PC-9 (cell line): ENCODE results near the gene GRID2. TPM values are rescaled to one million over a fixed set of nuclear protein-coding genes. Genes with fewer than 3 reads are reported as not detected.

Experiments
- BruUV-seq: library from RNA; stranded (reverse); fragments of 400-500 nt; replicated peaks from 2 replicates; lab custom pipeline; 2021; lab: Mats Ljungman, UMichigan
- CTCF ChIA-PET: fragments of 300-600 bp; sonication (Branson Sonifier 250); formaldehyde crosslinking; loops from one replicate; lab custom pipeline; 2022; ENCODE audit warnings: antibody characterized with exemption; lab: Charles Lee
- POLR2A ChIA-PET: fragments of 300-600 bp; sonication (Branson Sonifier 250); formaldehyde crosslinking; loops from one replicate; lab custom pipeline; 2022; ENCODE audit warnings: antibody characterized with exemption; ENCODE audit not compliant: unreplicated experiment; lab: Charles Lee
- DNase-seq, 2 experiments: peaks; one replicate each; pipeline versions ENCODE4 v3.0.0 to v3.0.0-alpha.2; 2015 to 2022; ENCODE audit warnings: mixed read lengths in 1 of 2
- H2AFZ ChIP-seq: fragments of 200-600 bp; sonication (generic); 2 replicates; pipeline ENCODE4 v1.8.1; 2017; ENCODE audit warnings: antibody characterized with exemption
- H3F3A ChIP-seq: fragments of 200-600 bp; sonication (generic); 2 replicates; pipeline ENCODE4 v1.8.1; 2017; ENCODE audit warnings: antibody characterized with exemption, mild to moderate bottlenecking, low read depth; ENCODE audit not compliant: insufficient read depth
- H3K27ac ChIP-seq: fragments of 200-600 bp; sonication (generic); 2 replicates; pipeline ENCODE4 v1.6.1; 2016; ENCODE audit warnings: mixed run types
- H3K27me3 ChIP-seq: fragments of 200-600 bp; sonication (generic); 2 replicates; pipeline ENCODE4 v1.6.1; 2016; ENCODE audit warnings: low read depth, mixed run types; ENCODE audit not compliant: insufficient read depth
- H3K36me3 ChIP-seq: fragments of 200-600 bp; sonication (generic); 2 replicates; pipeline ENCODE4 v1.6.1; 2016; ENCODE audit warnings: low read depth, mixed run types
- H3K4me1 ChIP-seq: fragments of 200-600 bp; sonication (generic); replicated peaks from 2 replicates; pipeline ENCODE4 v1.6.1; 2016; ENCODE audit warnings: mixed run types; ENCODE audit not compliant: insufficient read depth
- H3K4me2 ChIP-seq: fragments of 200-600 bp; sonication (generic); 2 replicates; pipeline ENCODE4 v1.6.1; 2017; ENCODE audit warnings: mixed run types
- H3K4me3 ChIP-seq: fragments of 200-600 bp; sonication (generic); 2 replicates; pipeline ENCODE4 v1.6.1; 2016; ENCODE audit warnings: mixed run types
- H3K79me2 ChIP-seq: fragments of 200-600 bp; sonication (generic); 2 replicates; pipeline ENCODE4 v1.6.1; 2017; ENCODE audit warnings: low read depth, mixed run types
- H3K9me2 ChIP-seq: fragments of 200-600 bp; sonication (generic); 2 replicates; pipeline ENCODE4 v1.8.1; 2017; ENCODE audit warnings: mild to moderate bottlenecking; ENCODE audit not compliant: insufficient read depth
- H3K9me3 ChIP-seq: fragments of 200-600 bp; sonication (generic); 2 replicates; pipeline ENCODE4 v1.8.1; 2016; ENCODE audit warnings: low read depth; ENCODE audit not compliant: insufficient read depth
- H4K20me1 ChIP-seq: fragments of 200-600 bp; sonication (generic); 2 replicates; pipeline ENCODE4 v1.8.1; 2017; ENCODE audit not compliant: insufficient read depth
- CTCF ChIP-seq: fragments of 200-600 bp; sonication (generic); conservative IDR thresholded peaks from 2 replicates; pipeline ENCODE4 v1.6.1; 2017; ENCODE audit warnings: mixed run types, antibody characterized with exemption, mild to moderate bottlenecking, moderate library complexity
- EZH2 ChIP-seq: fragments of 200-600 bp; sonication (generic); IDR thresholded peaks from 2 replicates; pipeline ENCODE4 v1.8.0; 2017; ENCODE audit warnings: antibody characterized with exemption, low read depth
- intact Hi-C: fragments of 100-400 bp; cut with micrococcal nuclease; formaldehyde crosslinking; loops from one replicate; pipeline ENCODE4 v1.10.0; 2022; ENCODE audit not compliant: unreplicated experiment
- total RNA-seq: library from RNA; stranded (reverse); gene quantifications from 2 replicates; pipeline ENCODE4 v1.2.3, GENCODE V29; 2021

Gene GRID2
- total RNA-seq, 1 experiment from 2014 or later, result not detected

GRCh38 chr4:93532234-93532633, 1228.5 kb downstream of the GRID2 start:
- Histone ChIP-seq H3K36me3 (no peaks in the 10 kb centered on the region), H3K79me2 (no peaks in the 10 kb centered on the region), H3K4me1 (no peaks in the 10 kb centered on the region), H2AFZ (no peak overlapping the region), H3K4me3 (no peak overlapping the region), H3K27me3 (no peaks in the 10 kb centered on the region), H3K4me2 (no peak overlapping the region), H3K27ac (no peak overlapping the region), H3K9me2 (no peaks in the 10 kb centered on the region), H3K9me3 (no peaks in the 10 kb centered on the region), H4K20me1 (no peaks in the 10 kb centered on the region), H3F3A (no peaks in the 10 kb centered on the region)
- POLR2A ChIA-PET, result no interaction called here
- intact Hi-C loops, result no loop called here
- TF ChIP-seq EZH2, result no peak
- TF ChIP-seq CTCF, result no peak
- CTCF ChIA-PET, result no interaction called here
- no peak for DNase-seq
- BruUV-seq, result no TSS peak

DNA sequence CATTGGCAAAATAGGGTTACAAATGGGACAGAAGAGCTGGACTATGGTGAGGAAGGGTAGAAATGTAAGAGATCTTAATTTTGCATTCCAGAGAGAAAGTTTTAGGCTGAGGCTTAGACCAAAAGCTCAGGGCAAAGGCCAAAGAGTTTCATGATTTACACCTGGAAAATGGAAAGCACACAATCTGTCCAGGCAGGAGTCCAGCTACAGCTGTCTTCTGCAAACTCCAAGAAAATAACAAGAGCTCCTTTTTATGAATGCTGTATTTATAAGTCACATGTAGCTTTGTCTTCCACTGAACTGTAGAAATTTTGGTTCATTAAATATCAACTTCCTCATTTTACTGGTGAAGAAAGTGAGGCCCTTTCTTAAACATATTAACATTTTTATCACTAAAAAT, 1236.8 kb downstream of the GRID2 start:
- H3K79me2 ChIP-seq, result no peaks in the 10 kb centered on the region
- no peak overlapping the region for H3K4me2 ChIP-seq
- H3K4me1 ChIP-seq, result no peaks in the 10 kb centered on the region
- ChIA-PET POLR2A (no interaction called here), CTCF (no interaction called here)
- no peak overlapping the region for H3K27ac ChIP-seq
- intact Hi-C loops, result no loop called here
- no peaks in the 10 kb centered on the region for H3F3A ChIP-seq
- no TSS peak for BruUV-seq
- no peak overlapping the region for H2AFZ ChIP-seq
- H3K9me3 ChIP-seq, result no peaks in the 10 kb centered on the region
- TF ChIP-seq CTCF, result no peak
- TF ChIP-seq EZH2, result no peak
- H4K20me1 ChIP-seq, result no peaks in the 10 kb centered on the region
- no peaks in the 10 kb centered on the region for H3K36me3 ChIP-seq
- no peak for DNase-seq
- H3K9me2 ChIP-seq, result no peaks in the 10 kb centered on the region
- H3K27me3 ChIP-seq, result no peaks in the 10 kb centered on the region
- H3K4me3 ChIP-seq, result no peak overlapping the region

- Histone ChIP-seq H3F3A (no peaks in the 10 kb centered on the region), H3K79me2 (no peaks in the 10 kb centered on the region), H3K4me3 (no peak overlapping the region), H3K4me2 (no peak overlapping the region), H3K9me2 (no peaks in the 10 kb centered on the region), H2AFZ (no peak overlapping the region), H4K20me1 (no peaks in the 10 kb centered on the region), H3K27ac (no peak overlapping the region), H3K9me3 (no peaks in the 10 kb centered on the region), H3K36me3 (no peaks in the 10 kb centered on the region), H3K27me3 (no peaks in the 10 kb centered on the region), H3K4me1 (no peaks in the 10 kb centered on the region)
- ChIA-PET POLR2A (interaction anchor here (0.6 to 0.7 kb wide), 2 partner anchors 690 to 1401 kb away, joined by 4 to 6 read pairs; no protein-coding TSS in a partner anchor), CTCF (no interaction called here)
- no TSS peak for BruUV-seq
- no peak for DNase-seq
- intact Hi-C loops, result no loop called here
- TF ChIP-seq CTCF (no peak), EZH2 (no peak)
Observed at GRCh38 chr4:93561842-93562241, 1258.1 kb downstream of the GRID2 start.
